Body of pancreas (tissue), 4 donors: ENCODE results near the gene TVP23A. TPM values are rescaled to one million over a fixed set of nuclear protein-coding genes. Genes with fewer than 3 reads are reported as not detected.

Source experiments
- ATAC-seq: fragments of 150-250 bp; one replicate; pipeline ENCODE4 v1.9.1; 2016
- DNase-seq, 4 donors: peaks; one replicate each; pipeline ENCODE4 v3.0.0-alpha.2; 2019
- H3K27ac ChIP-seq, 4 donors: fragments of 200-600 bp; sonication (generic); 1 replicate in 3 of 4; 2 replicates in 1 of 4; pipeline versions ENCODE4 v1.5.1 to v1.6.1; 2016 to 2019; ENCODE audit warnings: mild to moderate bottlenecking in 1 of 4, mixed read lengths in 1 of 4, moderate library complexity in 1 of 4
- H3K27me3 ChIP-seq, 2 donors: fragments of 200-600 bp; sonication (generic); one replicate each; pipeline ENCODE4 v1.6.0; 2016; ENCODE audit warnings: mild to moderate bottlenecking in 1 of 2
- H3K36me3 ChIP-seq, 2 donors: fragments of 200-600 bp; sonication (generic); replicated peaks in 1 of 2; 2 replicates each; pipeline ENCODE4 v1.5.1; 2016; ENCODE audit warnings: low read depth in 2 of 2; ENCODE audit not compliant: insufficient read depth in 1 of 2
- H3K4me1 ChIP-seq: fragments of 200-600 bp; sonication (generic); one replicate; pipeline ENCODE4 v1.6.0; 2016
- H3K4me3 ChIP-seq, 2 donors: fragments of 200-600 bp; sonication (generic); 1 replicate in 1 of 2; 2 replicates in 1 of 2; pipeline ENCODE4 v1.5.1; 2016 to 2019
- H3K9me3 ChIP-seq, 3 donors: fragments of 200-600 bp; sonication (generic); 1 replicate in 2 of 3; 2 replicates in 1 of 3; pipeline ENCODE4 v1.5.1; 2016
- CTCF ChIP-seq, 7 experiments: fragments of 450-650 bp in 4 of 7; fragments of 200-600 bp in 3 of 7; sonication (generic) in 3 of 7; IDR thresholded peaks; one replicate each; pipeline ENCODE4 v1.5.1; 2016 to 2019; ENCODE audit warnings: antibody characterized with exemption in 7 of 7
- POLR2A ChIP-seq, 3 donors: fragments of 450-650 bp; IDR thresholded peaks; one replicate each; pipeline ENCODE4 v1.6.1; 2016; ENCODE audit warnings: antibody characterized with exemption in 3 of 3, mild to moderate bottlenecking in 2 of 3
- WGBS, 2 donors: methylation state at CpG; one replicate each; pipeline ENCODE4 v1.1.5; 2017; 5-methylcytosine and 5-hydroxymethylcytosine counted together
- intact Hi-C: fragments of 100-400 bp; cut with DNase I; formaldehyde crosslinking; loops from one replicate; pipeline ENCODE4 v1.15.1; 2023
- total RNA-seq, 2 donors: library from RNA; depleted of rRNA; stranded (reverse); fragments of >200 nt; gene quantifications; one replicate each; pipeline ENCODE4 v1.1.0, GENCODE V29; 2016

TVP23A gene
- total RNA-seq, 2 donors from 2014 or later = not detected

- DNase-seq = no peak
- no peak for TF ChIP-seq POLR2A (IDR thresholded peaks at IDR 0.05)
- no peak for TF ChIP-seq CTCF (IDR thresholded peaks at IDR 0.05)
- no peaks in the 10 kb centered on the region for H3K9me3 ChIP-seq
- H3K36me3 ChIP-seq = peaks cover 22 to 60% of the 10 kb centered on the region in 2 donors
- no peaks in the 10 kb centered on the region for H3K27me3 ChIP-seq
- H3K4me3 ChIP-seq = no peak overlapping the region
- peaks cover 4% of the 10 kb centered on the region for H3K4me1 ChIP-seq
- intact Hi-C loops = no loop called here
- H3K27ac ChIP-seq = no peak overlapping the region
- WGBS, 2 donors = 87 to 91% methylated on average over 3 of the region's 3 CpGs
- ATAC-seq = no peak
Measured at GRCh38 chr16:10760858-10761257, 57.7 kb downstream of the TVP23A start.

GRCh38 chr16:10756574-10756973 lies 62.0 kb downstream of the TVP23A start:
- WGBS, 2 donors = 83 to 84% methylated on average over 6 of the region's 6 CpGs
- TF ChIP-seq CTCF (IDR thresholded peaks at IDR 0.05) (no peak), POLR2A (IDR thresholded peaks at IDR 0.05) (no peak)
- no peaks in the 10 kb centered on the region for H3K4me1 ChIP-seq
- H3K27ac ChIP-seq = no peak overlapping the region
- ATAC-seq = no peak
- intact Hi-C loops = no loop called here
- no peak overlapping the region for H3K4me3 ChIP-seq
- H3K36me3 ChIP-seq = peaks cover 22 to 44% of the 10 kb centered on the region in 2 donors
- H3K9me3 ChIP-seq = no peaks in the 10 kb centered on the region
- no peaks in the 10 kb centered on the region for H3K27me3 ChIP-seq
- DNase-seq = no peak

GRCh38 chr16:10754941-10755340 lies 63.7 kb downstream of the TVP23A start:
- TF ChIP-seq CTCF (IDR thresholded peaks at IDR 0.05) (no peak), POLR2A (IDR thresholded peaks at IDR 0.05) (no peak)
- Histone ChIP-seq H3K27me3 (no peaks in the 10 kb centered on the region), H3K4me3 (no peak overlapping the region), H3K36me3 (peaks cover 13 to 31% of the 10 kb centered on the region in 2 donors), H3K27ac (no peak overlapping the region), H3K4me1 (no peaks in the 10 kb centered on the region), H3K9me3 (no peaks in the 10 kb centered on the region)
- WGBS, 2 donors = 87 to 91% methylated on average over 4 of the region's 4 CpGs
- DNase-seq (no peak), ATAC-seq (no peak)
- intact Hi-C loops = no loop called here

- no peak for TF ChIP-seq CTCF (IDR thresholded peaks at IDR 0.05)
- no peak for TF ChIP-seq POLR2A (IDR thresholded peaks at IDR 0.05)
- Histone ChIP-seq H3K36me3 (peaks cover 8 to 20% of the 10 kb centered on the region in 2 donors), H3K27ac (peak overlapping the region in 1 of 4 donors; percentile 27), H3K27me3 (no peaks in the 10 kb centered on the region), H3K4me1 (no peaks in the 10 kb centered on the region), H3K4me3 (no peak overlapping the region), H3K9me3 (no peaks in the 10 kb centered on the region)
- DNase-seq (no peak), ATAC-seq (no peak)
- intact Hi-C loops = no loop called here
- WGBS, 2 donors = 89 to 92% methylated on average over 7 of the region's 7 CpGs
Measured at GRCh38 chr16:10753670-10754069, 64.9 kb downstream of the TVP23A start.

GRCh38 chr16:10752843-10753523 lies 65.6 kb downstream of the TVP23A start:
- Histone ChIP-seq H3K27ac (peak overlapping the region in 1 of 4 donors; percentile 27), H3K4me3 (no peak overlapping the region), H3K36me3 (peaks cover 11 to 15% of the 10 kb centered on the region in 2 donors), H3K27me3 (no peaks in the 10 kb centered on the region), H3K4me1 (no peaks in the 10 kb centered on the region), H3K9me3 (no peaks in the 10 kb centered on the region)
- TF ChIP-seq POLR2A (IDR thresholded peaks at IDR 0.05) (no peak), CTCF (IDR thresholded peaks at IDR 0.05) (no peak)
- intact Hi-C loops = no loop called here
- WGBS, 2 donors = 84 to 86% methylated on average over 7 to 10 of the region's 10 CpGs
- DNase-seq (peak in 2 of 4 donors; percentile 39 to 82), ATAC-seq (no peak)
